Activated CD4-positive, CD25-positive, alpha-beta regulatory T cell treated with anti-CD3 and anti-CD28 coated beads, Interleukin-2, amount 50 U/mL, for 72 hours (primary cell): ENCODE measurements around the gene SLC7A11.

ENCODE experiments used
- DNase-seq: peaks from one replicate; pipeline ENCODE4 v3.0.0; 2021

Gene SLC7A11

GRCh38 chr4:138205531-138206233 is 36.5 kb downstream of the SLC7A11 start:
- DNase-seq = no peak

GRCh38 chr4:138204507-138204906 is 37.6 kb downstream of the SLC7A11 start:
- DNase-seq = no peak

GRCh38 chr4:138202686-138203085 is 39.5 kb downstream of the SLC7A11 start:
- DNase-seq = no peak

- no peak for DNase-seq
Measured at GRCh38 chr4:138200236-138200590, 41.9 kb downstream of the SLC7A11 start.

GRCh38 chr4:138199568-138200235 is 42.4 kb downstream of the SLC7A11 start:
- DNase-seq = no peak

GRCh38 chr4:138196153-138196552 is 46.0 kb downstream of the SLC7A11 start:
- DNase-seq = no peak

GRCh38 chr4:138193963-138194362 is 48.2 kb downstream of the SLC7A11 start:
- no peak for DNase-seq

GRCh38 chr4:138192113-138192512 is 50.0 kb downstream of the SLC7A11 start:
- DNase-seq = no peak

GRCh38 chr4:138190452-138190858 is 51.7 kb downstream of the SLC7A11 start:
- no peak for DNase-seq

GRCh38 chr4:138189206-138189605 is 52.9 kb downstream of the SLC7A11 start:
- no peak for DNase-seq

GRCh38 chr4:138188406-138189084 is 53.6 kb downstream of the SLC7A11 start:
- no peak for DNase-seq

GRCh38 chr4:138185859-138186645 is 56.1 kb downstream of the SLC7A11 start:
- DNase-seq = no peak

GRCh38 chr4:138184886-138185285 is 57.3 kb downstream of the SLC7A11 start:
- no peak for DNase-seq

GRCh38 chr4:138182838-138183426 is 59.2 kb downstream of the SLC7A11 start:
- no peak for DNase-seq

GRCh38 chr4:138181287-138181686 is 60.9 kb downstream of the SLC7A11 start:
- DNase-seq = no peak

GRCh38 chr4:138178566-138178965 is 63.6 kb downstream of the SLC7A11 start:
- DNase-seq = no peak

- no peak for DNase-seq
Measured at GRCh38 chr4:138177278-138177968, 64.7 kb downstream of the SLC7A11 start.

GRCh38 chr4:138174981-138175794 is 67.0 kb downstream of the SLC7A11 start:
- DNase-seq = no peak

GRCh38 chr4:138164208-138164607 is 77.9 kb downstream of the SLC7A11 start:
- DNase-seq = no peak

- no peak for DNase-seq
Measured at GRCh38 chr4:138163171-138163570, 79.0 kb downstream of the SLC7A11 start.

- no peak for DNase-seq
Measured at GRCh38 chr4:138162259-138162658, 79.9 kb downstream of the SLC7A11 start.
